Measurements from ENCODE around the gene ZNF71. TPM values are rescaled to one million over a fixed set of nuclear protein-coding genes. Genes with fewer than 3 reads are reported as not detected.

The ZNF71 gene
- total RNA-seq, 1 experiment from 2014 or later = 13.7 TPM

DNA sequence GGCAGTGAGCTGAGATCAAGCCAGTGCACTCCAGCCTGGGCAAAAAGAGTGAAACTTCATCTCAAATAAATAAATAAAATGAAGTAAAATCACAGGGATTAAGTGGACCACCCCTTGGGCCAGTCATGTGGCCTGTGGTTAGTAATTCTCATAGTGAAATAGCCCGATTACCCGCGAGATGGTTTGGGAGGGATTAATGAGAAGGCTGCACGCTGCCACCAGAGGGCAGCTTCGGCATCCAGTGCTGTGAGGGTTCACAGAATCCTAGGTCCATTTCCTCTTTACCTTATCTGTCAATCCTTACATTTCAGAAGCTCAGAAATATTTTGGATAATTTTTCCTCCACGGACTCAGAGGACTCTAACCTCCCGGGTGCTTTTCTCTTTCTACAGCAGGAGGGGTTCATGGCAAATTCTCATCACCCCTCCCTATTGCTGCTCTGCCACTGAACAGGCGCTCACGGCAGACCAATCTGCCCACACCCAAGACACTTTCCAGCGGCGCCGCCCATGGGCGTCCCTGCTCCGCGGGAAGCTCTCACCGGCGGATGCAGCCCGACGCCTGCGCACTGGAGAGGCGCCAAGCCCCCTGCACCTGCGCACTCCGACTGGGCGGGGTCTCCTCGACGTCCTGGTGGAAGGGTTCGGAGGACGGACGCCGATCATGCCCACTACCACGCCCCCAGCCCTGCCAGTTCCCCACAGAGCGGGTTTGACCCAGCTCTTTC lies 65.4 kb downstream of the ZNF71 start:
- CTCF ChIA-PET = interaction anchor here (0.6 kb wide), 1 partner anchor 461 kb away, joined by 3 read pairs; no protein-coding TSS in a partner anchor
- H3K4me3 ChIP-seq (ENCODE audit: low read depth, low read length, poor library complexity, severe bottlenecking) = no peak overlapping the region

DNA sequence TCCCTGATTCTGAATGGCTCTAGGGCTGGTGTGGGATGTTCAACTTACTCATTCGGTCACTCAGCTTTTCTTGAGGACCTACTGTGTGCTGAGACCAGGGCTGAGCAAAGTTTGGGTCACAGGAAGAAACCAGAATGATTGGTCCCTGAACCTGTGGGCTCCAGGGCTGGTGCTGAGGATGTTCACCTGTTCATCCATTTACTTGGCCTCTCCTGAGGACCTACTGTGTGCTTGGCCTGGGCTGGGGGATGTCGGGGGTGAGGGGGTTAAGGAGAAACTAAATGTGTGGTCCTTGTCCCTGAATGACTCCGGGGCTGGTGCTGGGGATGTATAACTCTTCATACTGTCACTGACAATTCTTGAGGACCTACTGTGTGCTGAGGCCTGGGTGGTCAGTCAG lies 66.1 kb downstream of the ZNF71 start:
- no peaks in the 10 kb centered on the region for H3K27me3 ChIP-seq (replicated peaks; ENCODE audit: insufficient read depth, low read depth, low read length, poor library complexity)

More for the DNA sequence above, 65.4 kb downstream of the ZNF71 start:
- POLR2A ChIA-PET (ENCODE audit: low non-redundant PET) = no interaction called here
- peak; percentile 47 for DNase-seq (ENCODE audit: low spot score)
- H3K27me3 ChIP-seq (replicated peaks; ENCODE audit: insufficient read depth, low read depth, low read length, poor library complexity) = no peaks in the 10 kb centered on the region
- no TSS peak for BruUV-seq (replicated peaks)
- H3K27ac ChIP-seq (ENCODE audit: low read depth, low read length, poor library complexity, severe bottlenecking) = no peak overlapping the region
- TF ChIP-seq EZH2 (IDR thresholded peaks at IDR 0.05; ENCODE audit: borderline replicate concordance, low read depth, low read length, poor library complexity, severe bottlenecking) = no peak
- peak; percentile 47 for TF ChIP-seq CTCF (conservative IDR thresholded peaks at IDR 0.05; ENCODE audit: low read depth, low read length)
- peaks cover 12% of the 10 kb centered on the region for H3K9me3 ChIP-seq (ENCODE audit: low read depth, low read length, poor library complexity, severe bottlenecking)
- intact Hi-C loops (cut with micrococcal nuclease; ENCODE audit: unreplicated experiment) = no loop called here
- H3K4me1 ChIP-seq (ENCODE audit: insufficient read depth, low read length, poor library complexity, severe bottlenecking) = no peaks in the 10 kb centered on the region
- no peaks in the 10 kb centered on the region for H3K36me3 ChIP-seq (ENCODE audit: insufficient read depth, low read length, poor library complexity, severe bottlenecking)

DNA sequence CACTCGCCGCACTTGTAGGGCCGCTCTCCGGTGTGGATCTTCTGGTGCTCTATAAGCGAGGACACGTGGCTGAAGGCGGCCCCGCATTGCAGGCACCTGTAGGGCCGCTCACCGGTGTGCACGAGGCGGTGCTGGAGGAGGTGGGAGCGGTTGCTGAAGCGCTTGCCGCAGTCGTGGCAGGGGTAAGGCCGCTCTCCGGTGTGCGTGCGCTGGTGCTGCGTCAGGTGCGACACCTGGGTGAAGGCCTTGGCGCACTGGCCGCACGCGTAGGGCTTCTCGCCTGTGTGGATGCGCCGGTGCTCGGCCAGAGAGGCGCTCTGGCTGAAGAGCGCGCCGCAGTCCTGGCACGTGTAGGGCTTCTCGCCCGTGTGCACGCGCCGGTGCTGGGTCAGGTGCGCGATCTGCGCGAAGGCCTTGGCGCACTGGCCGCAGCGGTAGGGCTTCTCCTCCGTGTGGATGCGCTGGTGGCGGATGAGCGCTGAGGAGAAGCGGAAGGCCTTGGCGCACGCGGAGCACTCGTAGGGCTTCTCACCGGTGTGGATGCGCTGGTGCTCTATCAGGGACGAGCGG lies 68.9 kb downstream of the ZNF71 start:
- intact Hi-C loops (cut with micrococcal nuclease; ENCODE audit: unreplicated experiment) = no loop called here
- no TSS peak for BruUV-seq (replicated peaks)
- ChIA-PET POLR2A (ENCODE audit: low non-redundant PET) (no interaction called here), CTCF (no interaction called here)
- Histone ChIP-seq H3K27me3 (replicated peaks; ENCODE audit: insufficient read depth, low read depth, low read length, poor library complexity) (no peaks in the 10 kb centered on the region), H3K4me3 (ENCODE audit: low read depth, low read length, poor library complexity, severe bottlenecking) (no peak overlapping the region), H3K4me1 (ENCODE audit: insufficient read depth, low read length, poor library complexity, severe bottlenecking) (no peaks in the 10 kb centered on the region), H3K9me3 (ENCODE audit: low read depth, low read length, poor library complexity, severe bottlenecking) (peaks cover 12% of the 10 kb centered on the region), H3K27ac (ENCODE audit: low read depth, low read length, poor library complexity, severe bottlenecking) (no peak overlapping the region), H3K36me3 (ENCODE audit: insufficient read depth, low read length, poor library complexity, severe bottlenecking) (no peaks in the 10 kb centered on the region)
- TF ChIP-seq CTCF (conservative IDR thresholded peaks at IDR 0.05; ENCODE audit: low read depth, low read length) (no peak), EZH2 (IDR thresholded peaks at IDR 0.05; ENCODE audit: borderline replicate concordance, low read depth, low read length, poor library complexity, severe bottlenecking) (no peak)
- DNase-seq (ENCODE audit: low spot score) = no peak

More for the DNA sequence above, 66.1 kb downstream of the ZNF71 start:
- intact Hi-C loops (cut with micrococcal nuclease; ENCODE audit: unreplicated experiment) = no loop called here
- no TSS peak for BruUV-seq (replicated peaks)
- ChIA-PET POLR2A (ENCODE audit: low non-redundant PET) (no interaction called here), CTCF (no interaction called here)
- H3K4me3 ChIP-seq (ENCODE audit: low read depth, low read length, poor library complexity, severe bottlenecking) = no peak overlapping the region
- H3K27ac ChIP-seq (ENCODE audit: low read depth, low read length, poor library complexity, severe bottlenecking) = no peak overlapping the region
- no peaks in the 10 kb centered on the region for H3K36me3 ChIP-seq (ENCODE audit: insufficient read depth, low read length, poor library complexity, severe bottlenecking)
- no peak for DNase-seq (ENCODE audit: low spot score)
- TF ChIP-seq CTCF (conservative IDR thresholded peaks at IDR 0.05; ENCODE audit: low read depth, low read length) = no peak
- TF ChIP-seq EZH2 (IDR thresholded peaks at IDR 0.05; ENCODE audit: borderline replicate concordance, low read depth, low read length, poor library complexity, severe bottlenecking) = no peak
- H3K4me1 ChIP-seq (ENCODE audit: insufficient read depth, low read length, poor library complexity, severe bottlenecking) = no peaks in the 10 kb centered on the region
- peaks cover 12% of the 10 kb centered on the region for H3K9me3 ChIP-seq (ENCODE audit: low read depth, low read length, poor library complexity, severe bottlenecking)

Measured in A673 (cell line).